GM12865 (cell line): ENCODE results near the gene FADS2.

Experiments used
- DNase-seq: peaks from one replicate; pipeline ENCODE4 v3.0.0; 2010; ENCODE audit warnings: low read depth
- H3K4me3 ChIP-seq: 2 replicates; pipeline ENCODE4 v1.5.1; 2011; ENCODE audit warnings: mild to moderate bottlenecking, low read depth, low read length, control low read depth
- TF ChIP-seq, protein P1 (sequence below): IDR thresholded peaks from 2 replicates; pipeline ENCODE4 v1.5.1; 2011; ENCODE audit warnings: low read length, control low read depth, low read depth, inconsistent platforms; ENCODE audit not compliant: insufficient read depth; ENCODE audit errors: missing control alignments

The FADS2 gene

DNA sequence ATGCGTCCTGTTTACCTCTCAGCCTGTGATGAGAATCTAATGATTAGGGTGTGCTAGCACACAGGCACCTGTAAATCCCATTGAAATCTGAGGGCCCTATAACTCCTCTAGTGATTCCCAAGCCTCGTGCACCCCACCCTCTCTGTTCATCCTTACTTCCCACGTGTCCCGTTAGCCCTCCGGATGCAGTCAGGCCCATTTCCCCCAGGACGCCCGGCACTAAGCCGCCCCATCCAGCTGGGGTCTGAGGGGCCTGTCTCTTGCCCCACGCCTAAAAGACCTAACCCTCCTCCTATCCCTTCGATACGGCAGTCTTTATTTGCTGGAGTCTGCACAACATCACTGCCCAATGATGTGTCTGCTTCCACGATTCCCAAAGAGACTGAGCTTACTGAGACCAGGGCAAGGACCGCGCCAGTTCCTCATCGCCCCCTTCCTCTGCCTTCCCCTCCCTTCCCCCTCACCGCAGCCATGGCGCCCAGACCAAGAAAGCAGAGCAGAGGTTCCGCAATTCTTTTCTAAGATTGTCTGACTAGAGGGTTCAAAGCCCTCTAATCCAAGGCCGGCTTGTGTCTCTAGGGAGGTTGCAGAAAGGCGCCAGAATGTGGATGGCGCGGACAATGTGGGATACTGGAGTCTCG lies 1.1 kb upstream of the FADS2 start:
- H3K4me3 ChIP-seq = peak overlapping the region; percentile 72
- TF ChIP-seq, protein P1, sequence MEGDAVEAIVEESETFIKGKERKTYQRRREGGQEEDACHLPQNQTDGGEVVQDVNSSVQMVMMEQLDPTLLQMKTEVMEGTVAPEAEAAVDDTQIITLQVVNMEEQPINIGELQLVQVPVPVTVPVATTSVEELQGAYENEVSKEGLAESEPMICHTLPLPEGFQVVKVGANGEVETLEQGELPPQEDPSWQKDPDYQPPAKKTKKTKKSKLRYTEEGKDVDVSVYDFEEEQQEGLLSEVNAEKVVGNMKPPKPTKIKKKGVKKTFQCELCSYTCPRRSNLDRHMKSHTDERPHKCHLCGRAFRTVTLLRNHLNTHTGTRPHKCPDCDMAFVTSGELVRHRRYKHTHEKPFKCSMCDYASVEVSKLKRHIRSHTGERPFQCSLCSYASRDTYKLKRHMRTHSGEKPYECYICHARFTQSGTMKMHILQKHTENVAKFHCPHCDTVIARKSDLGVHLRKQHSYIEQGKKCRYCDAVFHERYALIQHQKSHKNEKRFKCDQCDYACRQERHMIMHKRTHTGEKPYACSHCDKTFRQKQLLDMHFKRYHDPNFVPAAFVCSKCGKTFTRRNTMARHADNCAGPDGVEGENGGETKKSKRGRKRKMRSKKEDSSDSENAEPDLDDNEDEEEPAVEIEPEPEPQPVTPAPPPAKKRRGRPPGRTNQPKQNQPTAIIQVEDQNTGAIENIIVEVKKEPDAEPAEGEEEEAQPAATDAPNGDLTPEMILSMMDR = no peak
- peak; percentile 61 for DNase-seq

DNA sequence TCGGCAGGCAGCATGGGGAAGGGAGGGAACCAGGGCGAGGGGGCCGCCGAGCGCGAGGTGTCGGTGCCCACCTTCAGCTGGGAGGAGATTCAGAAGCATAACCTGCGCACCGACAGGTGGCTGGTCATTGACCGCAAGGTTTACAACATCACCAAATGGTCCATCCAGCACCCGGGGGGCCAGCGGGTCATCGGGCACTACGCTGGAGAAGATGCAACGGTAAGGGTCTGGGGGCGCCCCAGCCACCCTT lies 204 bp downstream of the FADS2 start:
- DNase-seq = no peak
- peak overlapping the region; percentile 72 for H3K4me3 ChIP-seq
- TF ChIP-seq, protein P1 = no peak

DNA sequence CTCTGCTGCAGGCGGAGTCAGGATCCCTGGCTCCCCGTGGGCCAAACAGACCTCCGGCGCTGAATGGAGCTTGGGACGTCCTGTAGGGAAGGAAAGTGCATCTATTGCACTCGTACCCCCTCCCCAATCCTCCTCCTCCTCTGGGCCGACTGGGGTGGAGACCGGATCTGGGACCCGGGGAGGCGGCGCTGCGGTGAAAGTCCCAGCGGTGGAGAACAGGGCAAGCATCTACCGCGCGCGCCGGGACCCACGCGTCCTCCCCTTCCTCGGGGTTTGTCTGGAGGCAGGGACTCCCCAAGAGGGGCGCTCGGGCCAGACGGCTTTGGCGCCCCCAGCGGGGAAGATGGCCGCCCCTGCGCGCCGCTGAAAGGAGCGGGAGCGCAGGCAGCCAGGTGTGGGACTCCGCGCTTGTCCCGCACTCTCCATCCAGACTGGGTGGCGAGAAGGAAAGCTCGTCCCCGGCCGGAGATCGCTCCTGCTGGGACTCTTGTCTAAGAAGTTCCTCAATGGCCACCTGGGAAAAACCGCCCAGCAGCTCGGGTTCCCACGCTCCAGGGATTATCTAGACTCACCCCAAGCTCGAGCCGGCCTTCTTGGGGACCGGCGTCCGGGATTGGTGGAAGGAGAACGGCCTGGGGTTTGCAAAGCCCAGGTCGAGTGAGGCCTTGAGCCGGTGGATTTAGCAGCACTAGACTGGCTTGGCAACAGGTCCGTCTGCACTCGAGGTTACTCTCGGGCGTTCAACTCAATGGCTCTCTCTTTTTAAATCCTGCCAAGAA lies 718 bp downstream of the FADS2 start:
- TF ChIP-seq, protein P1 = peak; percentile 58
- DNase-seq = peak; percentile 74
- peak overlapping the region; percentile 72 for H3K4me3 ChIP-seq

DNA sequence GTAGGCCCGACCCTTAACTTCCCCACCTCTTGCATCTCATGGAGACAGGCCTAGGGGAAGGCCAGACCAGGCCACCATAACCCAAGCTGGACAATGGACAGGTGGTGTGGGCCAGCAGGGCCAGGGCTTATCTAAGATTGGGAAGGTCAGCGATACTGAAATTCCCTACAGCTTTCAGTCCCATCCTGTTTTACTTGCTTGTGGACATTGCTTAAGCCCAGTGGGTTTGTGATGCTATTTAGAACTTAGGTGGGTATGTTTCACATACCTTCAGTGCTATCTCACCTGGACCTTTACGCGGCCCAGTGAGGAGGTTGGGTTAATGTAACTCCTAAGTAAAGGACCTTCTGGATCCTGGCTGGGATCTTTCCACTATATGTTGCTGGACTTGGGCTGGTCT lies 1.7 kb downstream of the FADS2 start:
- peak overlapping the region; percentile 72 for H3K4me3 ChIP-seq
- DNase-seq = no peak
- TF ChIP-seq, protein P1 = no peak

DNA sequence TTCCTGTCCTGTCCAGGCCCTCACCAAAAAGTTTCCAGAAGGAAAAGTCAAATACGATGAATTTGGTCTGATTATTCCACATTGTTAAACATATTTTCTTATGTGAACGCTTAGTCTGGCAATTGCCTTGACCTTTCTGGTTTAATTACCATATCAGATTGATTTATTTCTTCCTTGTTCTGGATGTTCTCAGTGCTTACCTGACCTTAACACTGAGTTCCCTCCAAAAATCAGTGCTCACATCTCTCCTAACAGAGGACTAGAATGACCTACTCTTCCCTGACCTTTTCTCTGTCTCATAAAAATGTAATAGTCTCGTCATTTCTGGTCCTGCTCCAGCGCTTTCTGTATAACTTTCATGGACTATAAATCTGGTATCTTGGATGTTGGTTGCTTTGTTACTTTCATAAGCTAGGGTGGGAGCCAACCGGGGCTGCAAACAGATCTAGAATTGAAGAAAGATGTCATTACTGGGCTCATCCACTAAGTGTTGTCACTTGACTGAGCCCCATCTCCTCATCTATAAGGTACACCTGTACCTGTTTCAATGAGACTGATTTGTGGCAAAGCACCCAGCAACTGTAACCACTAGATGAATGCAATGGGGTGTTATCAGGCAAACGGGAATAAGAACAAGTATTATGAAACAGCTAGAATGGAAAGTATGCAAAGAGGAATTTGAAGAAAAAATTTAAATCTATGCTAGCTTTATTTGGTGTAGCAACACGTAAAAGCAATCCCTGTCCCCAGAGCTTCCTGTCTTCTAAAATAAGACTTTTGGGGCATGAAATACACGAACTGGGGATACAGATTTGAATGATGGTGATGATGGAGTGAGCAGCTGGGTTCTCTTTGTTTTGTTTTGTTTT lies 2.4 kb downstream of the FADS2 start:
- DNase-seq = no peak
- peak overlapping the region; percentile 72 for H3K4me3 ChIP-seq
- TF ChIP-seq, protein P1 = no peak

DNA sequence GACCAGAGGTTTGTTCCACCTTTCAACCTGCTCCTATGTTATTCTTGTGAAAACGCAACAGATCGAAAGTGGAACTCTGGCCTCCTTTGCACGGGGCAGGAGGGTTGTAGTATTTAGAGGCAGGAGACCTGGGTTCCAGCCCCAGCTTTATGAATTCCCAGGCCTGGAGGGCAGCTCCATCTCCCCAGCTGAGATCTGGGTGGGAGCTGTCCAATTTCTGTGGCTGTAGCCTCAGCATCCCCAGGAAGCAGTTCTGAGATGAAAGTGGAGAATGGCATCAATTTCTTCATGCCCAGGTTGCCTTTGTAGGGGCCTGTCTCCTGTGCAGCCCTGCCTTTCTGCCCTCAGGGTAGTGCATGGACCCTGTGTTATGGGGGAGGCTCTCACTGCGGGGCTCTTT lies 4.1 kb downstream of the FADS2 start:
- TF ChIP-seq, protein P1 = no peak
- no peak for DNase-seq
- H3K4me3 ChIP-seq = no peak overlapping the region
